ENCODE data around the gene ACER2.
"Not testable (repeated sequence)": the region's sequence is repeated elsewhere in the genome, so short reads cannot be mapped to it uniquely, and the experiment has no call there.

DNA sequence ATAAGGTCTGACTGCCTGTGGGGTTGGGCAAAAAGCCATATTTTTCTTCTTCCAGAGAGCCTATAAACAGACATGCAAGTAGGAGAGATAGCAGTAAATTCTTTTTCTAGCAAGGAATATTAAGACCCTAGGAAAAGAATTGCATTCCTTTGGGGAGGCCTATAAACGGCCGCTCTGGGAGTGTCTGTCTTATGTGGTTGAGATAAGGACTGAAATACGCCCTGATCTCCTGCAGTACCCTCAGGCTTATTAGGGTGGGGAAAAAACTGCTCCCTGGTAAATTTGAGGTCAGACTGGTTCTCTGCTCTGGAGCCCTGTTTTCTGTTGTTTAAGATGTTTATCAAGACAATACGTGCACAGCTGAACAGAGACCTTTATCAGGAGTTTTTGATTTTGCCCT, 5.6 kb upstream of the ACER2 start:
- TF ChIP-seq, protein P1, sequence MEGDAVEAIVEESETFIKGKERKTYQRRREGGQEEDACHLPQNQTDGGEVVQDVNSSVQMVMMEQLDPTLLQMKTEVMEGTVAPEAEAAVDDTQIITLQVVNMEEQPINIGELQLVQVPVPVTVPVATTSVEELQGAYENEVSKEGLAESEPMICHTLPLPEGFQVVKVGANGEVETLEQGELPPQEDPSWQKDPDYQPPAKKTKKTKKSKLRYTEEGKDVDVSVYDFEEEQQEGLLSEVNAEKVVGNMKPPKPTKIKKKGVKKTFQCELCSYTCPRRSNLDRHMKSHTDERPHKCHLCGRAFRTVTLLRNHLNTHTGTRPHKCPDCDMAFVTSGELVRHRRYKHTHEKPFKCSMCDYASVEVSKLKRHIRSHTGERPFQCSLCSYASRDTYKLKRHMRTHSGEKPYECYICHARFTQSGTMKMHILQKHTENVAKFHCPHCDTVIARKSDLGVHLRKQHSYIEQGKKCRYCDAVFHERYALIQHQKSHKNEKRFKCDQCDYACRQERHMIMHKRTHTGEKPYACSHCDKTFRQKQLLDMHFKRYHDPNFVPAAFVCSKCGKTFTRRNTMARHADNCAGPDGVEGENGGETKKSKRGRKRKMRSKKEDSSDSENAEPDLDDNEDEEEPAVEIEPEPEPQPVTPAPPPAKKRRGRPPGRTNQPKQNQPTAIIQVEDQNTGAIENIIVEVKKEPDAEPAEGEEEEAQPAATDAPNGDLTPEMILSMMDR (IDR thresholded peaks at IDR 0.05): not testable (repeated sequence)
- TF ChIP-seq TEAD1 (CRISPR knock-in tag; IDR thresholded peaks at IDR 0.05); TEAD4 (CRISPR knock-in tag; IDR thresholded peaks at IDR 0.05); MYBL2 (CRISPR knock-in tag; IDR thresholded peaks at IDR 0.05); SP1 (CRISPR knock-in tag; conservative IDR thresholded peaks at IDR 0.05); FOXP1 (CRISPR knock-in tag; IDR thresholded peaks at IDR 0.05; ENCODE audit: borderline replicate concordance): not testable (repeated sequence)
- TF ChIP-seq, protein P2, sequence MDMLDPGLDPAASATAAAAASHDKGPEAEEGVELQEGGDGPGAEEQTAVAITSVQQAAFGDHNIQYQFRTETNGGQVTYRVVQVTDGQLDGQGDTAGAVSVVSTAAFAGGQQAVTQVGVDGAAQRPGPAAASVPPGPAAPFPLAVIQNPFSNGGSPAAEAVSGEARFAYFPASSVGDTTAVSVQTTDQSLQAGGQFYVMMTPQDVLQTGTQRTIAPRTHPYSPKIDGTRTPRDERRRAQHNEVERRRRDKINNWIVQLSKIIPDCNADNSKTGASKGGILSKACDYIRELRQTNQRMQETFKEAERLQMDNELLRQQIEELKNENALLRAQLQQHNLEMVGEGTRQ (CRISPR knock-in tag; IDR thresholded peaks at IDR 0.05): not testable (repeated sequence)
- TF ChIP-seq, protein P3, sequence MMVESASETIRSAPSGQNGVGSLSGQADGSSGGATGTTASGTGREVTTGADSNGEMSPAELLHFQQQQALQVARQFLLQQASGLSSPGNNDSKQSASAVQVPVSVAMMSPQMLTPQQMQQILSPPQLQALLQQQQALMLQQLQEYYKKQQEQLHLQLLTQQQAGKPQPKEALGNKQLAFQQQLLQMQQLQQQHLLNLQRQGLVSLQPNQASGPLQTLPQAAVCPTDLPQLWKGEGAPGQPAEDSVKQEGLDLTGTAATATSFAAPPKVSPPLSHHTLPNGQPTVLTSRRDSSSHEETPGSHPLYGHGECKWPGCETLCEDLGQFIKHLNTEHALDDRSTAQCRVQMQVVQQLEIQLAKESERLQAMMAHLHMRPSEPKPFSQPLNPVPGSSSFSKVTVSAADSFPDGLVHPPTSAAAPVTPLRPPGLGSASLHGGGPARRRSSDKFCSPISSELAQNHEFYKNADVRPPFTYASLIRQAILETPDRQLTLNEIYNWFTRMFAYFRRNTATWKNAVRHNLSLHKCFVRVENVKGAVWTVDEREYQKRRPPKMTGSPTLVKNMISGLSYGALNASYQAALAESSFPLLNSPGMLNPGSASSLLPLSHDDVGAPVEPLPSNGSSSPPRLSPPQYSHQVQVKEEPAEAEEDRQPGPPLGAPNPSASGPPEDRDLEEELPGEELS (CRISPR knock-in tag; IDR thresholded peaks at IDR 0.05): not testable (repeated sequence)
- TF ChIP-seq, protein P4, sequence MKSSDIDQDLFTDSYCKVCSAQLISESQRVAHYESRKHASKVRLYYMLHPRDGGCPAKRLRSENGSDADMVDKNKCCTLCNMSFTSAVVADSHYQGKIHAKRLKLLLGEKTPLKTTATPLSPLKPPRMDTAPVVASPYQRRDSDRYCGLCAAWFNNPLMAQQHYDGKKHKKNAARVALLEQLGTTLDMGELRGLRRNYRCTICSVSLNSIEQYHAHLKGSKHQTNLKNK (CRISPR knock-in tag; IDR thresholded peaks at IDR 0.05): not testable (repeated sequence)
- TF ChIP-seq, protein P5, sequence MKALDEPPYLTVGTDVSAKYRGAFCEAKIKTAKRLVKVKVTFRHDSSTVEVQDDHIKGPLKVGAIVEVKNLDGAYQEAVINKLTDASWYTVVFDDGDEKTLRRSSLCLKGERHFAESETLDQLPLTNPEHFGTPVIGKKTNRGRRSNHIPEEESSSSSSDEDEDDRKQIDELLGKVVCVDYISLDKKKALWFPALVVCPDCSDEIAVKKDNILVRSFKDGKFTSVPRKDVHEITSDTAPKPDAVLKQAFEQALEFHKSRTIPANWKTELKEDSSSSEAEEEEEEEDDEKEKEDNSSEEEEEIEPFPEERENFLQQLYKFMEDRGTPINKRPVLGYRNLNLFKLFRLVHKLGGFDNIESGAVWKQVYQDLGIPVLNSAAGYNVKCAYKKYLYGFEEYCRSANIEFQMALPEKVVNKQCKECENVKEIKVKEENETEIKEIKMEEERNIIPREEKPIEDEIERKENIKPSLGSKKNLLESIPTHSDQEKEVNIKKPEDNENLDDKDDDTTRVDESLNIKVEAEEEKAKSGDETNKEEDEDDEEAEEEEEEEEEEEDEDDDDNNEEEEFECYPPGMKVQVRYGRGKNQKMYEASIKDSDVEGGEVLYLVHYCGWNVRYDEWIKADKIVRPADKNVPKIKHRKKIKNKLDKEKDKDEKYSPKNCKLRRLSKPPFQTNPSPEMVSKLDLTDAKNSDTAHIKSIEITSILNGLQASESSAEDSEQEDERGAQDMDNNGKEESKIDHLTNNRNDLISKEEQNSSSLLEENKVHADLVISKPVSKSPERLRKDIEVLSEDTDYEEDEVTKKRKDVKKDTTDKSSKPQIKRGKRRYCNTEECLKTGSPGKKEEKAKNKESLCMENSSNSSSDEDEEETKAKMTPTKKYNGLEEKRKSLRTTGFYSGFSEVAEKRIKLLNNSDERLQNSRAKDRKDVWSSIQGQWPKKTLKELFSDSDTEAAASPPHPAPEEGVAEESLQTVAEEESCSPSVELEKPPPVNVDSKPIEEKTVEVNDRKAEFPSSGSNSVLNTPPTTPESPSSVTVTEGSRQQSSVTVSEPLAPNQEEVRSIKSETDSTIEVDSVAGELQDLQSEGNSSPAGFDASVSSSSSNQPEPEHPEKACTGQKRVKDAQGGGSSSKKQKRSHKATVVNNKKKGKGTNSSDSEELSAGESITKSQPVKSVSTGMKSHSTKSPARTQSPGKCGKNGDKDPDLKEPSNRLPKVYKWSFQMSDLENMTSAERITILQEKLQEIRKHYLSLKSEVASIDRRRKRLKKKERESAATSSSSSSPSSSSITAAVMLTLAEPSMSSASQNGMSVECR (CRISPR knock-in tag; IDR thresholded peaks at IDR 0.05; ENCODE audit: borderline replicate concordance): not testable (repeated sequence)
- TF ChIP-seq, protein P6, sequence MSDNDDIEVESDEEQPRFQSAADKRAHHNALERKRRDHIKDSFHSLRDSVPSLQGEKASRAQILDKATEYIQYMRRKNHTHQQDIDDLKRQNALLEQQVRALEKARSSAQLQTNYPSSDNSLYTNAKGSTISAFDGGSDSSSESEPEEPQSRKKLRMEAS (CRISPR knock-in tag; IDR thresholded peaks at IDR 0.05): not testable (repeated sequence)
